GM12872 (cell line): ENCODE data around the gene KRTCAP2.

Experiments
- TF ChIP-seq, protein P1 (sequence below): IDR thresholded peaks from 3 replicates; pipeline ENCODE4 v1.5.1; 2011; ENCODE audit warnings: low read depth, mild to moderate bottlenecking, low read length, moderate library complexity; ENCODE audit not compliant: insufficient read depth

Gene KRTCAP2

GRCh38 chr1:155186067-155186793, 13.1 kb upstream of the KRTCAP2 start:
- TF ChIP-seq, protein P1, sequence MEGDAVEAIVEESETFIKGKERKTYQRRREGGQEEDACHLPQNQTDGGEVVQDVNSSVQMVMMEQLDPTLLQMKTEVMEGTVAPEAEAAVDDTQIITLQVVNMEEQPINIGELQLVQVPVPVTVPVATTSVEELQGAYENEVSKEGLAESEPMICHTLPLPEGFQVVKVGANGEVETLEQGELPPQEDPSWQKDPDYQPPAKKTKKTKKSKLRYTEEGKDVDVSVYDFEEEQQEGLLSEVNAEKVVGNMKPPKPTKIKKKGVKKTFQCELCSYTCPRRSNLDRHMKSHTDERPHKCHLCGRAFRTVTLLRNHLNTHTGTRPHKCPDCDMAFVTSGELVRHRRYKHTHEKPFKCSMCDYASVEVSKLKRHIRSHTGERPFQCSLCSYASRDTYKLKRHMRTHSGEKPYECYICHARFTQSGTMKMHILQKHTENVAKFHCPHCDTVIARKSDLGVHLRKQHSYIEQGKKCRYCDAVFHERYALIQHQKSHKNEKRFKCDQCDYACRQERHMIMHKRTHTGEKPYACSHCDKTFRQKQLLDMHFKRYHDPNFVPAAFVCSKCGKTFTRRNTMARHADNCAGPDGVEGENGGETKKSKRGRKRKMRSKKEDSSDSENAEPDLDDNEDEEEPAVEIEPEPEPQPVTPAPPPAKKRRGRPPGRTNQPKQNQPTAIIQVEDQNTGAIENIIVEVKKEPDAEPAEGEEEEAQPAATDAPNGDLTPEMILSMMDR, result no peak

DNA sequence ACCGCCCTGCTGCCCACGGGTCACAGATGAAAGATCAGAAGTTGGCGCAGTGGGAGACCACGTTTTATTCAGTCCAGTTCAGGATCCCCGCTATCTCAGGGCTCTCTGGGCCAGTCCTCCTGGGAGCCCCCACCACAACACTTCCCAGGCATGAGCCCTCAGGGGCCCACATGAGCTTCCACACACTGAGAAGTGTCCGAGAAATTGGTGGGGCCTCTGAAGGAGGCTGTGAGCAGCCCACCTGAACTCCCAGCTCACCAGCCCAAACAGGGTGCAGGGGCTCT, 12.6 kb upstream of the KRTCAP2 start:
- TF ChIP-seq, protein P1, result no peak

DNA sequence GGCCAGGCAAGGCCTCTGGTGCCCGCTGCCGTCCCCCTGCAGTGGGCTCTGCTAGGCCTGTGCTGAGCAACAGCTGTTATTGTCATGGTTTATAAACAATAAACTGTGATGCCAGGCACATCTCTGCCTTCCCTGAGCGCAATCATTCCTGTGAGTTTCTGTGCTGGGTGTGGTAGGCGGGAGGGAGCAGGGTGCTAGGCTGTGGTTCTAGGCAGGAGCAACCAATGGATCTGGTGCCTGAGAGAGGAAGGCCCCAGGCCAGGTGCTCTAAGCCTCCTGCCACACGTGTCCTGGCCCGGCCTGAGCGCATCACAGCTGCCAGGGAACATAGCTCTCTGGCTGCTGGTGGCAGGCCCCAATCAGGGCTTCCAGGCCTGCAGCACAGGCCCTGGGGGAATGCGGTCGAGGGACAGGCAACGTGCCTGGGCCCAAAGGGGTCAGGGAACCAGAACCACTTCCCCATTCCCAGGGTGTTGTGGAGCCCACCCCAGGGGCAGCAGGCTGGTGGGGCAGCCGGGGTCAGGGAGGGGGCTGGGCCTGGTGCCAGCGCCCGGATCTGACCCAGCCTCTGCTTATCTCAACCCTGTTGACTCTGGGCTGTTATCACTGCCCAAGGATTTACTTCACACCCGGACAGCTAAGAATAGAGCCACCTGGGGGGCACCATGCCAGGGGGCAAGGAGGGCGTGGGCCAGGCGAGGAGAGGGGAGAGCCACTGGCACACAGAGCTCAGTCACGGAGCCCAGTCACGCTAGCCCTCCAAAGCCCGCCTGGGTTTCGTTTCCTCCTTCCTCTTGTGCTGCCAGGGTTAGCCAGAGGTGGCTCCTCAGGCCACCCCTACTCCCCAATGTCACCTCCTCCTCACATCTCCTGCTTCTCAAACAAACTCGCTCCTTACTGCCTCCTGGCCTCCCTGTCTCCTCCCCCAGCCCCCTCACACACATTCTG, 12.0 kb upstream of the KRTCAP2 start:
- TF ChIP-seq, protein P1, result peak; percentile 58

DNA sequence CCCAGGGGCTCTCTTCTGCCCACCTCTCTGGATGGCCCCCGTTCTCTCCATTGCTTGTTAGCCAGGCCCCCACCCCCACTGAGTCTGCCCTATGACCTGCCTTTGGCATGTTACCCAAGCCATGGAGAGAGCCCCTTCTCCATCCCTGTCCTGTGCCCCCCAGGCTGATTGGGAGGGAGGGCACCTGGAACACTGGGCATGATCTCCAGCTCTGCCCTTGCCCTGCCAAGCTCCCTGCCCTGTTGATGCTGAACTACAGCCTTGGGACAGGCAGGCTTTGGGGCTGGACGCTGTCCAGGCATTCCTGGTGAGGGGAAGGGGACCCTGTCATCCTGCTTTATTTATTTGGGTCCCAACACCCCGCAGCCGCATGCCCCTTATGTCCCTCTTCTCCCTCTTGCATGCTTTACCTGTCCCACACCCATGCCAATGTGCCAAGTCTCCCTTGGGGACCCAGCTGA, 11.3 kb upstream of the KRTCAP2 start:
- TF ChIP-seq, protein P1, result no peak

DNA sequence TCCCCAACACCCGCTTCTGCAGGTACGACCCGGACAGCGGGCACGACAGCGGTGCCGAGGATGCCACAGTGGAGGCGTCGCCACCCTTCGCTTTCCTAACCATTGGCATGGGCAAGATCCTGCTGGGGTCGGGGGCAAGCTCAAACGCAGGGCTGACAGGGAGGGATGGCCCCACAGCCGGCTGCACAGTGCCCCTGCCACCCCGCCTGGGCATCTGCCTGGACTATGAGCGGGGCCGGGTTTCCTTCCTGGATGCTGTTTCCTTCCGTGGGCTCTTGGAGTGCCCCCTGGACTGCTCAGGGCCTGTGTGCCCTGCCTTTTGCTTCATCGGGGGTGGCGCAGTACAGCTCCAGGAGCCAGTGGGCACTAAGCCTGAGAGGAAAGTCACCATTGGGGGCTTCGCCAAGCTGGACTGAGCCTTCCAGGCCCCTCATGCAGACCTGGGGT, 10.7 kb upstream of the KRTCAP2 start:
- TF ChIP-seq, protein P1, result no peak

DNA sequence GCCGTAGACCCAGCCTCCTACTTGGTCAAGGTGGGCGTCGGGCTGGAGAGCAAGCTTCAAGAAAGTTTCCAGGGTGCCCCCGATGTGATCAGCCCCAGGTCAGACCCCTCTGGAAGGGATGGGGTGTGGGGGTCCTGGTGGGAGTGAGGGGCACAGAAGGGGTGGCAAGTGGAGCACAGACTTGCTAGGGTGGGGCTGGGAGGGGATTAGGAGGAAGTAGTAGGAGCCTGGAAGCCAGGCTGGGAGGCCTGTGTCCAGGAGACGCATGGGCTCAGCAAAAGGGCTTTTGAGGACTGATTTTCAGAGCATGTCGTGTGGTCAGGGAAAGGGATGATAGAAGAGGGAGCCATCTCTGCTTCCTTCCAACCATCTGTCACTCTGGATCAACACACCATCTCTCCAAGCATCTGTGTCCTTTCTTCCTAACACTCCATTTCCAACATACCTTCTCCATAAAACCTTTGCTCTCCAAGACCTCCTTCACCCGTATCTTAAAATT, 9.0 kb upstream of the KRTCAP2 start:
- TF ChIP-seq, protein P1, result no peak

- TF ChIP-seq, protein P1, result no peak
These were observed 8.4 kb upstream of the KRTCAP2 start for GRCh38 chr1:155181371-155182051.
